GM23338 (cell line): ENCODE data around the gene EXOSC3. TPM values are rescaled to one million over a fixed set of nuclear protein-coding genes. Genes with fewer than 3 reads are reported as not detected.

Experiments used
- EZH2 ChIP-seq: fragments of 200-600 bp; sonication (generic); IDR thresholded peaks from one replicate; pipeline ENCODE4 v1.8.0; 2017; ENCODE audit warnings: antibody characterized with exemption, mild to moderate bottlenecking, low read depth; ENCODE audit not compliant: unreplicated experiment
- EZH2phosphoT487 ChIP-seq: fragments of 200-600 bp; sonication (generic); IDR thresholded peaks from one replicate; pipeline ENCODE4 v1.8.1; 2018; ENCODE audit warnings: antibody characterized with exemption; ENCODE audit not compliant: unreplicated experiment
- JUNB ChIP-seq: IDR thresholded peaks from one replicate; pipeline ENCODE4 v1.6.1; 2016; ENCODE audit warnings: antibody characterized with exemption; ENCODE audit not compliant: unreplicated experiment
- POLR2AphosphoS5 ChIP-seq: IDR thresholded peaks from 2 replicates; pipeline ENCODE4 v1.6.1; 2016; ENCODE audit warnings: antibody characterized with exemption, low read depth
- STAT1 ChIP-seq: IDR thresholded peaks from one replicate; pipeline ENCODE4 v1.6.1; 2016; ENCODE audit warnings: antibody characterized with exemption; ENCODE audit not compliant: unreplicated experiment
- ZNF114 ChIP-seq: fragments of 250-450 bp; sonication (Bioruptor Pico); IDR thresholded peaks from 2 replicates; pipeline ENCODE4 v1.5.0; 2020; ENCODE audit warnings: mild to moderate bottlenecking, moderate library complexity
- ZNF331 ChIP-seq: fragments of 250-450 bp; sonication (Bioruptor Pico); IDR thresholded peaks from 2 replicates; pipeline ENCODE4 v1.5.0; 2020; ENCODE audit warnings: low read depth, mild to moderate bottlenecking, moderate library complexity
- ZNF462 ChIP-seq: fragments of 250-450 bp; sonication (Bioruptor Pico); IDR thresholded peaks from 2 replicates; pipeline ENCODE4 v1.5.0; 2020; ENCODE audit warnings: mild to moderate bottlenecking, moderate library complexity
- polyA plus RNA-seq: library from polyadenylated mRNA; unstranded; fragments of >200 nt; fragmentation: Nextera tagmentation; extraction: Ambion mirVana; gene quantifications from 2 replicates; pipeline ENCODE4 v1.2.1, GENCODE V29; 2016
- total RNA-seq: library from RNA; depleted of rRNA; stranded (reverse); fragments of >200 nt; shearing (Covaris generic); gene quantifications from 2 replicates; pipeline ENCODE4 v1.2.3, GENCODE V29; 2014
- TF ChIP-seq, protein P1 (sequence below), 2 experiments: fragments of 200-600 bp in 1 of 2; sonication (generic) in 1 of 2; conservative IDR thresholded peaks; 2 replicates each; pipeline versions ENCODE4 v1.5.1 to v1.6.1; 2016 to 2017; ENCODE audit warnings: antibody characterized with exemption in 2 of 2, low read depth in 2 of 2, mild to moderate bottlenecking in 2 of 2, moderate library complexity in 1 of 2
- TF ChIP-seq, protein P2 (sequence below): IDR thresholded peaks from 2 replicates; pipeline ENCODE4 v1.6.1; 2016; ENCODE audit warnings: antibody characterized with exemption

EXOSC3 gene
- total and polyA plus RNA-seq, 2 experiments from 2014 or later = 62.3 to 149 TPM

DNA sequence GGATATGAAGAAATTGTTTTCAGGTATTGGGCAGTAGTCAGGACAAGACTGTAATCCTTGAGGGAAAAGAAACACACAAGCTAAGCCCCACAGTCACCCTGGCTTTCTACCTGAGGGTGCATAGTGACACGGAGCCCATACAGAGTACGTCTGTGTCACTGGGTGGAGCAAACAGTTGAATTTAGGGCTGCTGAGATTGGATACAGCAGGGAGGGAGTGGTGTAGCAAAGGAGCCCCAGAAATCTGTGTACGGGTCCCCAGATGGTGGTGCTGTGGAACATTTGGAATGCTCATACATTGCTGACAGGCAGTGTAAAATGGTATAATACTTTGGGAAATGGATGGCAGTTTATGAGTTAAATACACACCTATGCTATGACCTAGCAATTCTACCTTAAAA, 26.1 kb downstream of the EXOSC3 start (continued):
- no peak for TF ChIP-seq ZNF462 (CRISPR knock-in tag)
- TF ChIP-seq, protein P1, sequence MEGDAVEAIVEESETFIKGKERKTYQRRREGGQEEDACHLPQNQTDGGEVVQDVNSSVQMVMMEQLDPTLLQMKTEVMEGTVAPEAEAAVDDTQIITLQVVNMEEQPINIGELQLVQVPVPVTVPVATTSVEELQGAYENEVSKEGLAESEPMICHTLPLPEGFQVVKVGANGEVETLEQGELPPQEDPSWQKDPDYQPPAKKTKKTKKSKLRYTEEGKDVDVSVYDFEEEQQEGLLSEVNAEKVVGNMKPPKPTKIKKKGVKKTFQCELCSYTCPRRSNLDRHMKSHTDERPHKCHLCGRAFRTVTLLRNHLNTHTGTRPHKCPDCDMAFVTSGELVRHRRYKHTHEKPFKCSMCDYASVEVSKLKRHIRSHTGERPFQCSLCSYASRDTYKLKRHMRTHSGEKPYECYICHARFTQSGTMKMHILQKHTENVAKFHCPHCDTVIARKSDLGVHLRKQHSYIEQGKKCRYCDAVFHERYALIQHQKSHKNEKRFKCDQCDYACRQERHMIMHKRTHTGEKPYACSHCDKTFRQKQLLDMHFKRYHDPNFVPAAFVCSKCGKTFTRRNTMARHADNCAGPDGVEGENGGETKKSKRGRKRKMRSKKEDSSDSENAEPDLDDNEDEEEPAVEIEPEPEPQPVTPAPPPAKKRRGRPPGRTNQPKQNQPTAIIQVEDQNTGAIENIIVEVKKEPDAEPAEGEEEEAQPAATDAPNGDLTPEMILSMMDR (conservative IDR thresholded peaks at IDR 0.05; ENCODE audit: low read depth in 2 of 2) = no peak
- TF ChIP-seq, protein P2, sequence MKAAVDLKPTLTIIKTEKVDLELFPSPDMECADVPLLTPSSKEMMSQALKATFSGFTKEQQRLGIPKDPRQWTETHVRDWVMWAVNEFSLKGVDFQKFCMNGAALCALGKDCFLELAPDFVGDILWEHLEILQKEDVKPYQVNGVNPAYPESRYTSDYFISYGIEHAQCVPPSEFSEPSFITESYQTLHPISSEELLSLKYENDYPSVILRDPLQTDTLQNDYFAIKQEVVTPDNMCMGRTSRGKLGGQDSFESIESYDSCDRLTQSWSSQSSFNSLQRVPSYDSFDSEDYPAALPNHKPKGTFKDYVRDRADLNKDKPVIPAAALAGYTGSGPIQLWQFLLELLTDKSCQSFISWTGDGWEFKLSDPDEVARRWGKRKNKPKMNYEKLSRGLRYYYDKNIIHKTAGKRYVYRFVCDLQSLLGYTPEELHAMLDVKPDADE = no peak
- no peak for TF ChIP-seq STAT1
- TF ChIP-seq ZNF114 (CRISPR knock-in tag) = no peak
- TF ChIP-seq EZH2 = no peak
- no peak for TF ChIP-seq ZNF331 (CRISPR knock-in tag)
- TF ChIP-seq EZH2phosphoT487 = no peak
- TF ChIP-seq JUNB = no peak
- no peak for TF ChIP-seq POLR2AphosphoS5
